Tibial artery (tissue), 4 donors: ENCODE measurements around the gene AURKAIP1.
A peak's percentile ranks its signal among the peaks of the same experiment; 100 is the strongest.

Source experiments
- DNase-seq, 2 donors: peaks; one replicate each; pipeline ENCODE4 v3.0.0-alpha.2; 2019
- H3K27ac ChIP-seq, 2 donors: fragments of 200-600 bp; sonication (generic) in 1 of 2; 1 replicate in 1 of 2; 2 replicates in 1 of 2; pipeline ENCODE4 v1.5.1; 2018 to 2019; ENCODE audit warnings: mild to moderate bottlenecking in 1 of 2
- H3K27me3 ChIP-seq, 2 donors: fragments of 200-600 bp; sonication (generic) in 1 of 2; one replicate each; pipeline versions ENCODE4 v1.5.1 to v1.6.0; 2016 to 2019
- H3K36me3 ChIP-seq, 3 donors: fragments of 200-600 bp; sonication (generic) in 2 of 3; one replicate each; pipeline ENCODE4 v1.5.1; 2016 to 2019; ENCODE audit warnings: mild to moderate bottlenecking in 2 of 3
- H3K4me1 ChIP-seq, 4 donors: fragments of 200-600 bp; sonication (generic) in 2 of 4; 1 replicate in 3 of 4; 2 replicates in 1 of 4; pipeline ENCODE4 v1.5.1; 2016 to 2019
- H3K4me3 ChIP-seq, 2 donors: fragments of 200-600 bp; sonication (generic) in 1 of 2; 1 replicate in 1 of 2; 2 replicates in 1 of 2; pipeline ENCODE4 v1.5.1; 2018 to 2019; ENCODE audit warnings: mild to moderate bottlenecking in 2 of 2
- H3K9me3 ChIP-seq, 3 donors: fragments of 200-600 bp; sonication (generic) in 1 of 3; one replicate each; pipeline ENCODE4 v1.5.1; 2016 to 2019
- CTCF ChIP-seq, 2 experiments: fragments of 200-600 bp in 1 of 2; fragments of 450-650 bp in 1 of 2; IDR thresholded peaks; one replicate each; pipeline ENCODE4 v1.5.1; 2017 to 2019; ENCODE audit warnings: antibody characterized with exemption in 2 of 2, mild to moderate bottlenecking in 1 of 2, moderate library complexity in 1 of 2
- intact Hi-C: fragments of 100-400 bp; cut with DNase I; formaldehyde crosslinking; loops from one replicate; pipeline ENCODE4 v1.15.0; 2023; ENCODE audit warnings: low total_unique reads

Gene AURKAIP1

GRCh38 chr1:1400576-1401456 lies 25.8 kb upstream of the AURKAIP1 start:
- no peaks in the 10 kb centered on the region for H3K27me3 ChIP-seq
- DNase-seq: no peak
- no peak for TF ChIP-seq CTCF (IDR thresholded peaks at IDR 0.05)
- H3K36me3 ChIP-seq: peaks cover 54 to 76% (median 65%) of the 10 kb centered on the region in 3 donors
- H3K27ac ChIP-seq: peak overlapping the region in 1 of 2 donors; percentile 92
- H3K4me3 ChIP-seq: peak overlapping the region; percentile 85 to 96
- no peaks in the 10 kb centered on the region for H3K9me3 ChIP-seq
- intact Hi-C loops: loop anchor here (5.0 kb wide), 1 partner anchor 41 kb away; no protein-coding TSS in a partner anchor
- peaks cover 0 to 46% (median 38%) of the 10 kb centered on the region in 4 donors for H3K4me1 ChIP-seq

- Histone ChIP-seq H3K36me3 (peaks cover 52 to 77% (median 65%) of the 10 kb centered on the region in 3 donors), H3K4me1 (peaks cover 0 to 41% (median 31%) of the 10 kb centered on the region in 4 donors), H3K9me3 (no peaks in the 10 kb centered on the region), H3K4me3 (peak overlapping the region; percentile 85 to 96), H3K27me3 (no peaks in the 10 kb centered on the region), H3K27ac (peak overlapping the region; percentile 81 to 92)
- intact Hi-C loops: loop anchor here (5.0 kb wide), 1 partner anchor 42 kb away; no protein-coding TSS in a partner anchor
- DNase-seq: no peak
- TF ChIP-seq CTCF (IDR thresholded peaks at IDR 0.05): no peak
Observed at GRCh38 chr1:1399872-1400575, 25.0 kb upstream of the AURKAIP1 start.

GRCh38 chr1:1399187-1399871 lies 24.3 kb upstream of the AURKAIP1 start, which contains the start of gene CCNL2:
Gene CCNL2, minus strand, starts transcription at chr1:1399335. Its CDS starts 29 bp downstream, at chr1:1399306.
- Histone ChIP-seq H3K4me1 (peaks cover 0 to 41% (median 29%) of the 10 kb centered on the region in 4 donors), H3K36me3 (peaks cover 48 to 77% (median 65%) of the 10 kb centered on the region in 3 donors), H3K4me3 (peak within 1 kb of the TSS; percentile 85 to 96), H3K27ac (peak within 1 kb of the TSS; percentile 81 to 92), H3K9me3 (no peaks in the 10 kb centered on the region), H3K27me3 (no peaks in the 10 kb centered on the region)
- intact Hi-C loops: no loop called here
- TF ChIP-seq CTCF (IDR thresholded peaks at IDR 0.05): peak; percentile 62 to 73
- peak; percentile 95 to 99 for DNase-seq

GRCh38 chr1:1398677-1399186 lies 23.7 kb upstream of the AURKAIP1 start:
- Histone ChIP-seq H3K4me1 (peaks cover 0 to 41% (median 29%) of the 10 kb centered on the region in 4 donors), H3K27me3 (no peaks in the 10 kb centered on the region), H3K36me3 (peaks cover 48 to 77% (median 67%) of the 10 kb centered on the region in 3 donors), H3K27ac (peak overlapping the region; percentile 81 to 92), H3K9me3 (no peaks in the 10 kb centered on the region), H3K4me3 (peak overlapping the region; percentile 85 to 96)
- intact Hi-C loops: no loop called here
- peak in 1 of 2 donors; percentile 78 for DNase-seq
- TF ChIP-seq CTCF (IDR thresholded peaks at IDR 0.05): no peak
